ENCODE results near the gene CIAO2B.

GRCh38 chr16:66914541-66914940 lies 19.7 kb downstream of the CIAO2B start:
- TF ChIP-seq, protein P1, sequence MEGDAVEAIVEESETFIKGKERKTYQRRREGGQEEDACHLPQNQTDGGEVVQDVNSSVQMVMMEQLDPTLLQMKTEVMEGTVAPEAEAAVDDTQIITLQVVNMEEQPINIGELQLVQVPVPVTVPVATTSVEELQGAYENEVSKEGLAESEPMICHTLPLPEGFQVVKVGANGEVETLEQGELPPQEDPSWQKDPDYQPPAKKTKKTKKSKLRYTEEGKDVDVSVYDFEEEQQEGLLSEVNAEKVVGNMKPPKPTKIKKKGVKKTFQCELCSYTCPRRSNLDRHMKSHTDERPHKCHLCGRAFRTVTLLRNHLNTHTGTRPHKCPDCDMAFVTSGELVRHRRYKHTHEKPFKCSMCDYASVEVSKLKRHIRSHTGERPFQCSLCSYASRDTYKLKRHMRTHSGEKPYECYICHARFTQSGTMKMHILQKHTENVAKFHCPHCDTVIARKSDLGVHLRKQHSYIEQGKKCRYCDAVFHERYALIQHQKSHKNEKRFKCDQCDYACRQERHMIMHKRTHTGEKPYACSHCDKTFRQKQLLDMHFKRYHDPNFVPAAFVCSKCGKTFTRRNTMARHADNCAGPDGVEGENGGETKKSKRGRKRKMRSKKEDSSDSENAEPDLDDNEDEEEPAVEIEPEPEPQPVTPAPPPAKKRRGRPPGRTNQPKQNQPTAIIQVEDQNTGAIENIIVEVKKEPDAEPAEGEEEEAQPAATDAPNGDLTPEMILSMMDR (IDR thresholded peaks at IDR 0.05): no peak
- TF ChIP-seq EZH2 (IDR thresholded peaks at IDR 0.05): no peak
